Upper lobe of left lung (tissue), 6 donors: ENCODE measurements around the gene RTEL1. TPM values are rescaled to one million over a fixed set of nuclear protein-coding genes. Genes with fewer than 3 reads are reported as not detected.
A peak's percentile ranks its signal among the peaks of the same experiment; 100 is the strongest.

Experiments used
- ATAC-seq, 2 donors: fragments of 200-7000 bp; cut with Tn5 transposase; one replicate each; pipeline ENCODE4 v1.9.1; 2022; ENCODE audit warnings: mild to moderate bottlenecking in 2 of 2, moderate library complexity in 2 of 2; ENCODE audit not compliant: low FRiP score in 2 of 2
- DNase-seq, 2 donors: peaks; one replicate each; pipeline ENCODE4 v3.0.0-alpha.2; 2019 to 2020
- H3K27ac ChIP-seq, 4 donors: fragments of 200-600 bp; sonication (generic); one replicate each; pipeline ENCODE4 v1.5.1; 2016 to 2019
- H3K27me3 ChIP-seq, 4 donors: fragments of 200-600 bp; sonication (generic); one replicate each; pipeline ENCODE4 v1.5.1; 2017 to 2019
- H3K36me3 ChIP-seq, 4 donors: fragments of 200-600 bp; sonication (generic); one replicate each; pipeline ENCODE4 v1.5.1; 2016 to 2019
- H3K4me1 ChIP-seq, 4 donors: fragments of 200-600 bp; sonication (generic); one replicate each; pipeline ENCODE4 v1.5.1; 2018 to 2019
- H3K4me3 ChIP-seq, 4 donors: fragments of 200-600 bp; sonication (generic); one replicate each; pipeline ENCODE4 v1.5.1; 2017 to 2019; ENCODE audit warnings: mild to moderate bottlenecking in 2 of 4, moderate library complexity in 1 of 4
- H3K9me3 ChIP-seq, 4 donors: fragments of 200-600 bp; sonication (generic); one replicate each; pipeline ENCODE4 v1.5.1; 2018 to 2019
- EP300 ChIP-seq, 4 donors: sonication (generic); formaldehyde crosslinking; IDR thresholded peaks; one replicate each; pipeline ENCODE4 v1.5.1; 2017; ENCODE audit warnings: antibody characterized with exemption in 4 of 4, control low read depth in 2 of 4
- POLR2A ChIP-seq, 4 donors: fragments of 450-650 bp; IDR thresholded peaks; one replicate each; pipeline ENCODE4 v1.5.1; 2016 to 2017; ENCODE audit warnings: antibody characterized with exemption in 4 of 4, mild to moderate bottlenecking in 2 of 4
- POLR2AphosphoS5 ChIP-seq, 2 donors: sonication (generic); formaldehyde crosslinking; IDR thresholded peaks; one replicate each; pipeline ENCODE4 v1.5.1; 2017; ENCODE audit warnings: antibody characterized with exemption in 2 of 2
- WGBS, 2 donors: methylation state at CpG; one replicate each; pipeline ENCODE4 v1.1.5; 2017 to 2018; 5-methylcytosine and 5-hydroxymethylcytosine counted together
- total RNA-seq, 6 donors: library from RNA; depleted of rRNA in 4 of 6; stranded (reverse); fragments of >200 nt in 4 of 6; gene quantifications; one replicate each; pipeline versions ENCODE4 v1.1.0 to v1.2.1, GENCODE V29; 2016 to 2021
- TF ChIP-seq, protein P1 (sequence below), 6 experiments: fragments of 450-650 bp in 4 of 6; fragments of 200-600 bp in 2 of 6; sonication (generic) in 2 of 6; IDR thresholded peaks; one replicate each; pipeline ENCODE4 v1.5.1; 2016 to 2019; ENCODE audit warnings: antibody characterized with exemption in 6 of 6
- donor health status: DM: no; HTN: no; CAD: no; lungs with moderate emphysema.
- donor health status: DM: no; HTN: yes; CAD: no; lungs with severe emphysema.

Gene RTEL1
- total RNA-seq, 6 donors from 2014 or later = 8.6 to 73.3 (median 32.5) TPM

DNA sequence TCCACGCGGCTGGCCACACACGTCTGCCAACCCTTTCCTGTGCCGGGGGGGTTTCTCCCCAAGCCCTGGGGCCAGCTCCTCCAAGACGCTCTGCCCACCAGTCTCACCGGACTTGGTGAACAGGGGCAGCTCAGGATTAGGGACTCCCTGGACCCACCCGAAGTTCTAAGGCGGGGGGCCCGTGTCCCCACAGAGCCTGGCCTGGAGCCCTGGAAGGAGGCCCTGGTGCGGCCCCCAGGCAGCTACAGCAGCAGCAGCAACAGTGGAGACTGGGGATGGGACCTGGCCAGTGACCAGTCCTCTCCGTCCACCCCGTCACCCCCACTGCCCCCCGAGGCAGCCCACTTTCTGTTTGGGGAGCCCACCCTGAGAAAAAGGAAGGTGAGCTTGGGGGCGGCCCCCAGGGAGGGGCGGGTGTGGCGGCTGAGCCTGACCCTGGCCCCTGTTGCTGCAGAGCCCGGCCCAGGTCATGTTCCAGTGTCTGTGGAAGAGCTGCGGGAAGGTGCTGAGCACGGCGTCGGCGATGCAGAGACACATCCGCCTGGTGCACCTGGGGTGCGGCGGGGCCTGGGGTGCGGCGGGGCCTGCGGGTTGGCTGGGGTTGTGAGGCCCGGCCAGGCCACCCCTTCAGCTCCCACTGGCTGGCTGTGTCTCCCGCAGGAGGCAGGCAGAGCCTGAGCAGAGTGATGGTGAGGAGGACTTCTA, 83.7 kb downstream of the RTEL1 start:
- TF ChIP-seq POLR2A (IDR thresholded peaks at IDR 0.05) = no peak
- no peak for TF ChIP-seq POLR2AphosphoS5 (IDR thresholded peaks at IDR 0.05)
- TF ChIP-seq, protein P1, sequence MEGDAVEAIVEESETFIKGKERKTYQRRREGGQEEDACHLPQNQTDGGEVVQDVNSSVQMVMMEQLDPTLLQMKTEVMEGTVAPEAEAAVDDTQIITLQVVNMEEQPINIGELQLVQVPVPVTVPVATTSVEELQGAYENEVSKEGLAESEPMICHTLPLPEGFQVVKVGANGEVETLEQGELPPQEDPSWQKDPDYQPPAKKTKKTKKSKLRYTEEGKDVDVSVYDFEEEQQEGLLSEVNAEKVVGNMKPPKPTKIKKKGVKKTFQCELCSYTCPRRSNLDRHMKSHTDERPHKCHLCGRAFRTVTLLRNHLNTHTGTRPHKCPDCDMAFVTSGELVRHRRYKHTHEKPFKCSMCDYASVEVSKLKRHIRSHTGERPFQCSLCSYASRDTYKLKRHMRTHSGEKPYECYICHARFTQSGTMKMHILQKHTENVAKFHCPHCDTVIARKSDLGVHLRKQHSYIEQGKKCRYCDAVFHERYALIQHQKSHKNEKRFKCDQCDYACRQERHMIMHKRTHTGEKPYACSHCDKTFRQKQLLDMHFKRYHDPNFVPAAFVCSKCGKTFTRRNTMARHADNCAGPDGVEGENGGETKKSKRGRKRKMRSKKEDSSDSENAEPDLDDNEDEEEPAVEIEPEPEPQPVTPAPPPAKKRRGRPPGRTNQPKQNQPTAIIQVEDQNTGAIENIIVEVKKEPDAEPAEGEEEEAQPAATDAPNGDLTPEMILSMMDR (IDR thresholded peaks at IDR 0.05) = no peak
- no peak for ATAC-seq
- Histone ChIP-seq H3K27me3 (no peaks in the 10 kb centered on the region), H3K27ac (peak overlapping the region; percentile 84 to 90 (median 84)), H3K4me3 (peak overlapping the region in 2 of 4 donors; percentile 66 to 87), H3K9me3 (no peaks in the 10 kb centered on the region), H3K4me1 (peaks cover 38 to 44% (median 42%) of the 10 kb centered on the region in 4 donors), H3K36me3 (peaks cover 7 to 51% (median 31%) of the 10 kb centered on the region in 4 donors)
- 87 to 95% methylated on average over 7 to 29 of the region's 30 CpGs for WGBS, 2 donors
- peak in 1 of 2 donors; percentile 83 for DNase-seq

DNA sequence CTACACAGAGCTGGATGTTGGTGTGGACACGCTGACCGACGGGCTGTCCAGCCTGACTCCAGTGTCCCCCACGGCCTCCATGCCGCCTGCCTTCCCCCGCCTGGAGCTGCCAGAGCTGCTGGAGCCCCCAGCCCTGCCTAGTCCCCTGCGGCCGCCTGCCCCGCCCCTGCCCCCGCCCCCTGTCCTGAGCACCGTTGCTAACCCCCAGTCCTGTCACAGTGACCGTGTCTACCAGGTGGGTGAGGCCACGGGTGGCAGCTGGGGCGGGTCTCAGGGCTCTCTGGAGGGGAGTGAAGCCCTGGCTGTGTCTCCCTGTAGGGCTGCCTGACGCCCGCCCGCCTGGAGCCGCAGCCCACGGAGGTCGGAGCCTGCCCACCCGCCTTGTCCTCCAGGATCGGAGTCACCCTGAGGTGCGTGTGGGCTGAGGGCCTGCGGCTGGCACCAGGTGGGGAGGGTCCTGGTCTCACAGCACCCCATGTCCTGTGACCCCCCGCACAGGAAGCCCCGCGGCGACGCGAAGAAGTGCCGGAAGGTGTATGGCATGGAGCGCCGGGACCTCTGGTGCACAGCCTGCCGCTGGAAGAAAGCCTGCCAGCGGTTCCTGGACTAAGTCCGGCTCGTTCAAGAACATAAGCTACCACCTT, 84.4 kb downstream of the RTEL1 start:
- Histone ChIP-seq H3K27me3 (no peaks in the 10 kb centered on the region), H3K4me3 (no peak overlapping the region), H3K36me3 (peaks cover 7 to 52% (median 31%) of the 10 kb centered on the region in 4 donors), H3K4me1 (peaks cover 35 to 38% (median 37%) of the 10 kb centered on the region in 4 donors), H3K9me3 (no peaks in the 10 kb centered on the region), H3K27ac (no peak overlapping the region)
- no peak for ATAC-seq
- peak in 1 of 2 donors; percentile 80 for DNase-seq
- no peak for TF ChIP-seq POLR2AphosphoS5 (IDR thresholded peaks at IDR 0.05)
- TF ChIP-seq EP300 (IDR thresholded peaks at IDR 0.05) = no peak
- TF ChIP-seq POLR2A (IDR thresholded peaks at IDR 0.05) = no peak
- TF ChIP-seq, protein P1 (IDR thresholded peaks at IDR 0.05) = no peak
- 91 to 93% methylated on average over 10 to 33 of the region's 37 CpGs for WGBS, 2 donors

DNA sequence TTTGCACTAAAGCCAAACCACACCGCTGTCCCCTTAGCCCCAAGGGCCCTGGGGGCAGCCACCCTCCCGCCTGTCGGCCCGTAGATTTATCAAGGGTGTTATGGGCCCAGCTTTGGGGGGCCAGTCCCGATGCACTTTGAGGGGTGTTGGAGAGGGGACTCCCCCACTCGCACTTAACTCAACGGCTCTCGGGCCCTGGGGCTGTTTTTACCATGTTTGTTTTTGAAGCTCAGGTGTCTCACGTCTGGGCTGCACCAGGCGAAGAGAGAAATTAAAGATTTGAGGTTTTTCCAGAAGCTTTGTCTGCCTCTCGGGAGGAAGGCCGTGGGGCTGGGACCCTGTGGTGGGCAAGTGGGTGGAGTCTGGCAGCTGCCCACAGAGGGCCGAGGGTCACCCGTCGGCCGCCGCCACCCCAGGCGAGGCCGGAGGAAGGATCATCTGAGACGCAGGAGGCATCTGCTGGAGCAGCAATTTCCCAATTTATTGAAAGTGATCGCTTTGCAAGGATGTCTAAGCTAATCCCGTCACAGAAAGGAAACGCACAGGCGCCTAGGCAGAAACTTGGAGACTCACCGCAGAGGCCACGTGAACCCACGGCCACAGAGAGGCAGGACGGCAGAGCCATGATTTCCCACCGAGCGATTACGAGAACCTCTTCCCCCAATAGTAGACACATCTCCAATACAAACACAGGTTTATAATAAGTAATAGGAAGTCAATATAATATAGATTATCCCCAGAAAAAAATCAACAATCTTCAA, 85.3 kb downstream of the RTEL1 start:
- H3K36me3 ChIP-seq = peaks cover 7 to 52% (median 31%) of the 10 kb centered on the region in 4 donors
- no peaks in the 10 kb centered on the region for H3K27me3 ChIP-seq
- no peak for ATAC-seq
- no peaks in the 10 kb centered on the region for H3K9me3 ChIP-seq
- TF ChIP-seq, protein P1 (IDR thresholded peaks at IDR 0.05) = no peak
- TF ChIP-seq POLR2A (IDR thresholded peaks at IDR 0.05) (no peak), EP300 (IDR thresholded peaks at IDR 0.05) (no peak), POLR2AphosphoS5 (IDR thresholded peaks at IDR 0.05) (no peak)
- H3K4me3 ChIP-seq = no peak overlapping the region
- WGBS, 2 donors = 89 to 91% methylated on average over 31 of the region's 31 CpGs
- peaks cover 26 to 29% (median 28%) of the 10 kb centered on the region in 4 donors for H3K4me1 ChIP-seq
- no peak overlapping the region for H3K27ac ChIP-seq
- peak in 1 of 2 donors; percentile 82 for DNase-seq

DNA sequence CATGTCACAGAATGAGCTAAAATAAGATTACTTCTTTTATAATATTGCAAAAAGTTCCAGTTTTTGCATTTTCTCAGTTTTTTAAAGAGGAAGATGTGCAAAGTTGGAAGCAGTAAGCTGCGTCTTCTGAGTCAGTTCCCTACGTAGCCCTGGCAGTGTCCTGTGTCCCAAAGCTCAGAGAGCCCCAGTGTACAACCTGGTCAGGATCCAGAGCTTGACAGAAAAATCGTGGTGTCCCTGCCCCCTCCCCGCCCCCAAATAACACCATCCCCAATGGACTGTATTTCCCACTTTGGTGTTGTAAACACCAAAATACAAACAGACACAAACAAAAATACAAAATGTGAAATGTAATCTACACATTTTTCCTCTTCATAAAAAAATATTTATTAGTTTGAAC, 86.0 kb downstream of the RTEL1 start:
- H3K4me3 ChIP-seq = no peak overlapping the region
- no peak for TF ChIP-seq EP300 (IDR thresholded peaks at IDR 0.05)
- TF ChIP-seq, protein P1 (IDR thresholded peaks at IDR 0.05) = no peak
- TF ChIP-seq POLR2AphosphoS5 (IDR thresholded peaks at IDR 0.05) = no peak
- no peak for TF ChIP-seq POLR2A (IDR thresholded peaks at IDR 0.05)
- DNase-seq = no peak
- ATAC-seq = no peak
- no peak overlapping the region for H3K27ac ChIP-seq
- WGBS, 2 donors = 72 to 75% methylated on average over 4 of the region's 4 CpGs
- peaks cover 18 to 21% (median 20%) of the 10 kb centered on the region in 4 donors for H3K4me1 ChIP-seq
- H3K36me3 ChIP-seq = peaks cover 7 to 52% (median 31%) of the 10 kb centered on the region in 4 donors
- no peaks in the 10 kb centered on the region for H3K27me3 ChIP-seq
- no peaks in the 10 kb centered on the region for H3K9me3 ChIP-seq
